ENCODE results near the gene GALNT18.

Gene GALNT18

GRCh38 chr11:11477695-11478420 lies 143.9 kb downstream of the GALNT18 start:
- DNase-seq (ENCODE audit: low spot score): no peak
- no peak for TF ChIP-seq CTCF (IDR thresholded peaks at IDR 0.05; ENCODE audit: extremely low read depth, missing control alignments)

GRCh38 chr11:11476971-11477645 lies 144.7 kb downstream of the GALNT18 start:
- TF ChIP-seq CTCF (IDR thresholded peaks at IDR 0.05; ENCODE audit: extremely low read depth, missing control alignments): no peak
- no peak for DNase-seq (ENCODE audit: low spot score)

GRCh38 chr11:11476499-11476898 lies 145.3 kb downstream of the GALNT18 start:
- TF ChIP-seq CTCF (IDR thresholded peaks at IDR 0.05; ENCODE audit: extremely low read depth, missing control alignments): no peak
- no peak for DNase-seq (ENCODE audit: low spot score)

- no peak for DNase-seq (ENCODE audit: low spot score)
- TF ChIP-seq CTCF (IDR thresholded peaks at IDR 0.05; ENCODE audit: extremely low read depth, missing control alignments): no peak
Measured at GRCh38 chr11:11472106-11472505, 149.7 kb downstream of the GALNT18 start.

- no peak for TF ChIP-seq CTCF (IDR thresholded peaks at IDR 0.05; ENCODE audit: extremely low read depth, missing control alignments)
- no peak for DNase-seq (ENCODE audit: low spot score)
Measured at GRCh38 chr11:11471201-11471600, 150.6 kb downstream of the GALNT18 start.

GRCh38 chr11:11468954-11469353 lies 152.9 kb downstream of the GALNT18 start:
- no peak for DNase-seq (ENCODE audit: low spot score)
- no peak for TF ChIP-seq CTCF (IDR thresholded peaks at IDR 0.05; ENCODE audit: extremely low read depth, missing control alignments)

GRCh38 chr11:11467312-11467711 lies 154.5 kb downstream of the GALNT18 start:
- TF ChIP-seq CTCF (IDR thresholded peaks at IDR 0.05; ENCODE audit: extremely low read depth, missing control alignments): no peak

More at GRCh38 chr11:11467312-11467711, 154.5 kb downstream of the GALNT18 start:
- no peak for DNase-seq (ENCODE audit: low spot score)
